Mammary epithelial cell (primary cell): ENCODE measurements around the gene DYRK1A.

Source experiments
- EZH2 ChIP-seq: IDR thresholded peaks from 2 replicates; pipeline ENCODE4 v1.6.1; 2012; ENCODE audit warnings: low read length, inconsistent platforms, borderline replicate concordance
- TF ChIP-seq, protein P1 (sequence below), 2 donors: IDR thresholded peaks in 1 of 2; conservative IDR thresholded peaks in 1 of 2; 2 replicates each; pipeline ENCODE4 v1.5.1; 2011 to 2012; ENCODE audit warnings: inconsistent platforms in 2 of 2, low read length in 2 of 2, mild to moderate bottlenecking in 2 of 2, control low read depth in 1 of 2, low read depth in 1 of 2; ENCODE audit not compliant: insufficient read depth in 1 of 2; ENCODE audit errors: extremely low read depth in 1 of 2

DNA sequence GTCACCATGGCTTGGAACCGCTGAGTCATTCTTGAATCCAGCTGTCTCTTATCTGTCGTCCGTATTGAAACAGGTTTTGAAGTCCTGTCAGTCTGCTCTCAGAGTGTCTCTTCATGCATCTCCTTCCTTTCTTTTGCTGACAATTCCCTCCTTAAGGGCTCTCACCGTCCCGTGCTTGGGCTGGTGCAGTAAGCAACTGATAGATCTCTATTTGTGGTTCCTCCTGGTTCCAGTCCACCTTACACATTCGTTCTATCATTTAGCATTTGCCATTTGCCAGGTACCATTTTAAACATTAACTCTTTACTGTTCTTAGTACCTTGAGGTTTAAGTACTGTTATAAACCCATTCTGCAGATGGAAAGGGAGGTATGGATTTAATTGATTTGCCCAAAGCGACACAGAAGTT, 88.9 kb downstream of the DYRK1A start:
- TF ChIP-seq, protein P1, sequence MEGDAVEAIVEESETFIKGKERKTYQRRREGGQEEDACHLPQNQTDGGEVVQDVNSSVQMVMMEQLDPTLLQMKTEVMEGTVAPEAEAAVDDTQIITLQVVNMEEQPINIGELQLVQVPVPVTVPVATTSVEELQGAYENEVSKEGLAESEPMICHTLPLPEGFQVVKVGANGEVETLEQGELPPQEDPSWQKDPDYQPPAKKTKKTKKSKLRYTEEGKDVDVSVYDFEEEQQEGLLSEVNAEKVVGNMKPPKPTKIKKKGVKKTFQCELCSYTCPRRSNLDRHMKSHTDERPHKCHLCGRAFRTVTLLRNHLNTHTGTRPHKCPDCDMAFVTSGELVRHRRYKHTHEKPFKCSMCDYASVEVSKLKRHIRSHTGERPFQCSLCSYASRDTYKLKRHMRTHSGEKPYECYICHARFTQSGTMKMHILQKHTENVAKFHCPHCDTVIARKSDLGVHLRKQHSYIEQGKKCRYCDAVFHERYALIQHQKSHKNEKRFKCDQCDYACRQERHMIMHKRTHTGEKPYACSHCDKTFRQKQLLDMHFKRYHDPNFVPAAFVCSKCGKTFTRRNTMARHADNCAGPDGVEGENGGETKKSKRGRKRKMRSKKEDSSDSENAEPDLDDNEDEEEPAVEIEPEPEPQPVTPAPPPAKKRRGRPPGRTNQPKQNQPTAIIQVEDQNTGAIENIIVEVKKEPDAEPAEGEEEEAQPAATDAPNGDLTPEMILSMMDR (conservative IDR thresholded peaks at IDR 0.05 in 1 of 2, IDR thresholded peaks at IDR 0.05 in 1 of 2; ENCODE audit: extremely low read depth in 1 of 2, insufficient read depth in 1 of 2, low read depth in 1 of 2, low read length in 2 of 2): no peak
- TF ChIP-seq EZH2: no peak
